GM18867 (cell line): ENCODE data around the gene SLCO3A1.

Source experiments
- ATAC-seq: cut with Tn5 transposase; IDR thresholded peaks from one replicate; pipeline ENCODE4 v1.9.1; 2021; ENCODE audit warnings: mild to moderate bottlenecking, moderate library complexity; ENCODE audit not compliant: unreplicated experiment

The SLCO3A1 gene

GRCh38 chr15:91909111-91909510 is 55.6 kb downstream of the SLCO3A1 start:
- no peak for ATAC-seq

DNA sequence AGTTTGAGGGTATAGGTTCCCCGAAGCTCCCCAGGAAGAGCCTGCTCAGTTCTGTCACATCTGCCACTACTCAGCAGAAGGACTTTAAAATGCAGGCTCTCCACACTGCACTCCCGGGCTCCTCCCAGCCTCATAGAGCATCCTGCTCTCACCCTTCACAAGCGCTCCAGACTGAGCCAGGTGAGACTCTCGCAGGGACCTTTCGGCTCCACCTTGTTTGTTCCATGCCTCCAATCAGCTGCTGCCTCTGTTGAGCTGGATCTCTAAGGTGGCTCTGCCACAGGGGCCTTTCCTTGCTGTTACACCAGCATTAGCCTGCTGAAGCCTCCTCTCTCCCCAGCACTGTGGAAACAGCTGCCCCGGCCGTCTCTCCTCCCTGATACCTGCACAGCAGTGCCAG is 56.1 kb downstream of the SLCO3A1 start:
- no peak for ATAC-seq

GRCh38 chr15:91911844-91912243 is 58.3 kb downstream of the SLCO3A1 start:
- no peak for ATAC-seq

DNA sequence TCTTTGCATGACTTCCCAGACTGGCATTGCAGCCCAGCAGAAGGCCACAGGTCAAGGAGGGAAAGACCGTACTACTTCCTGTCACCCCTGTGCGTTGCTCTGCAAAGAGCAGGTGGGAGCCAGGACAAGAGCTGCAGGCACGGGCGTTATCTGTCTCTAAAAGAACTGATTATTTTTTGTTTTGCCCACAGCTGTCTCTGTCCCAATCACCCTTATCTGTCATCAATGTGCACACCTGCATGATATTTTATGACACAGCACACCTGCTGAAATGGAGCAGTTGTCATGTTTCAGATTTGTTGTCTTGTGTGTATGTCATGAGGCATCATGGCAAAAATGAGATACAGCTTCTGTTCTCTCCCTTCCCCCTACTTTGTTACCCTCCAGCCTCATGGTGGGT is 58.8 kb downstream of the SLCO3A1 start:
- ATAC-seq = no peak

DNA sequence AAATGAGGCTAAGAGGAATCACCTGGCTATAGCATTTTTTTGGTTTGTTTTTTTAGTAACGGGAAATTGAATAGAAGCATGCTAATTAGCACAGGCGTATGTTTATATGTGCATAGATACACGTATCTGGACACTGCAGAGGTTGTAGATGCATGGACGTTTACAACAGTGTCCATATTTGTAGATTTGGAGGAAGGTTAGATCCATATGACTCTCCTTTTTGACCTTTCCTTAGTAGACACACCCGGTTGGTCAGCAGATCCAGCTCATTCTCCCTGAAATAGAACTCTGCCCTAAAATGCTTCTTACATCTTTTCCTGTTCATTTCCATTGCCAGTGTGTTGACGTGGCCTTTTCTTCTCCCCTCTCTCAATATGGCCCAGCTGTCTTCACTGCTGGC is 60.1 kb downstream of the SLCO3A1 start:
- no peak for ATAC-seq

GRCh38 chr15:91915576-91915975 is 62.1 kb downstream of the SLCO3A1 start:
- no peak for ATAC-seq

DNA sequence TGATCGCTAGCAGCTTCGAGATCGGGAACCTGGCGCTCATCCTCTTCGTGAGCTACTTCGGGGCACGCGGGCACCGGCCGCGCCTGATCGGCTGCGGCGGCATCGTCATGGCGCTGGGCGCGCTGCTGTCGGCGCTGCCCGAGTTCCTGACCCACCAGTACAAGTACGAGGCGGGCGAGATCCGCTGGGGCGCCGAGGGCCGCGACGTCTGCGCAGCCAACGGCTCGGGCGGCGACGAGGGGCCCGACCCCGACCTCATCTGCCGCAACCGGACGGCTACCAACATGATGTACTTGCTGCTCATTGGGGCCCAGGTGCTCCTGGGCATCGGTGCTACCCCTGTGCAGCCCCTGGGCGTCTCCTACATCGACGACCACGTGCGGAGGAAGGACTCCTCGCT is 62.5 kb downstream of the SLCO3A1 start:
- ATAC-seq = no peak

DNA sequence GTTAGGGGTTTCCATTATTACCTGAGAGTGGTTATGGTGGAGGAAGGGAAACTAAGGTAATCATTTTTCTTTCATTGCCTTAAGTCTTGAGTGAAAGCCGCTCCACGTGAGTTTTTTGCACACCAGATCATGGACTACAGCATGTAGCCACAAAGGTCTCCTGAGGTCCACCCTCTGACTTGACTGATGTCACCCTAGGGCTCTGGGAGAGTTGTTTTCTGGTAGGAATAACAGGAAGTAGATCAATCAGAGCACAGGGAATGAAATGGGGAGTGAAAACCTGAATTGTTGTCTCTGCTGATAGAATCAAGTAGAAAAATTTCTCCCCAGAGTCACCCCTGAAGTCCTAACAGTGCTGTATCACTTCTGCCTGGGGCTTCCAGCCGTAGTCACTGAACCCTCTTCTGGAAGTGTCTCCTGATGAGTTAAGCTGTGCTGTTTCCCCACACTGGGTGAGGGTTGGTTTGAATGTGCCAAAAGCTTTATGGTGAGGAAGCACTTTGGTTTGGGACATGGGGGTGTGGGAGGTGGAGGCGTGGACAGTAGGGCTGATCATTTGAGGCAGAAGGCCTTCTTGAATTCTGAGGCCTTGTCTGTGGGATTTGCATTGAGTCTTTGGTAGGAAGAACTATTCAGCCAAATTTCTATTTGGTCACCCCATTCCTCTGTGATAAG is 64.3 kb downstream of the SLCO3A1 start:
- no peak for ATAC-seq

DNA sequence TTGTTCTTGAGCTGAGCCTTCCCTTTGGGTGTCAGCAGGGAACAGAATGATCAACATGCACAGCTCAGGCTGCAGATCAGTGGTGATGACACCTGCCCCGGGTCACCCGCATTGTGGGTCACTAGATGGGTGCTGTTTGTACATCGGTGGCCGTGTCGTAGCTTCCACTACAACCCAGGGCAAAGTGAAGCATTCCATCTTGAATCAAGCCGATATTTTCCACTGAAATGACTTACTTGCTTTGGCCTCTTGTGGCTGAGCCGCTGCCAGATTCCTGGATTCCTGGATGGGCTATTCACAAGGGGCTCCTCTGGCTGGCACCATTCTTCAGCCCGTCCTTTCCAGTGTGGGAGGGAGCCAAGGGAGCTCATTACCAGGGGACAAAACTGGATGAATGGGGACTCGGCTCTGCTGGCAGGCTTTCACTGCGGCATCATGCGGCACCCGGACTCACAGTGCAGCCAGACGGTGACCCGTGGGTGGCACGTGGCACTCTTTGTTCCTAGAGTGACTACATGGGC is 65.6 kb downstream of the SLCO3A1 start:
- no peak for ATAC-seq

- ATAC-seq = no peak
These were observed 67.8 kb downstream of the SLCO3A1 start for GRCh38 chr15:91921188-91921842.

- no peak for ATAC-seq
These were observed 68.3 kb downstream of the SLCO3A1 start for GRCh38 chr15:91921843-91922198.

DNA sequence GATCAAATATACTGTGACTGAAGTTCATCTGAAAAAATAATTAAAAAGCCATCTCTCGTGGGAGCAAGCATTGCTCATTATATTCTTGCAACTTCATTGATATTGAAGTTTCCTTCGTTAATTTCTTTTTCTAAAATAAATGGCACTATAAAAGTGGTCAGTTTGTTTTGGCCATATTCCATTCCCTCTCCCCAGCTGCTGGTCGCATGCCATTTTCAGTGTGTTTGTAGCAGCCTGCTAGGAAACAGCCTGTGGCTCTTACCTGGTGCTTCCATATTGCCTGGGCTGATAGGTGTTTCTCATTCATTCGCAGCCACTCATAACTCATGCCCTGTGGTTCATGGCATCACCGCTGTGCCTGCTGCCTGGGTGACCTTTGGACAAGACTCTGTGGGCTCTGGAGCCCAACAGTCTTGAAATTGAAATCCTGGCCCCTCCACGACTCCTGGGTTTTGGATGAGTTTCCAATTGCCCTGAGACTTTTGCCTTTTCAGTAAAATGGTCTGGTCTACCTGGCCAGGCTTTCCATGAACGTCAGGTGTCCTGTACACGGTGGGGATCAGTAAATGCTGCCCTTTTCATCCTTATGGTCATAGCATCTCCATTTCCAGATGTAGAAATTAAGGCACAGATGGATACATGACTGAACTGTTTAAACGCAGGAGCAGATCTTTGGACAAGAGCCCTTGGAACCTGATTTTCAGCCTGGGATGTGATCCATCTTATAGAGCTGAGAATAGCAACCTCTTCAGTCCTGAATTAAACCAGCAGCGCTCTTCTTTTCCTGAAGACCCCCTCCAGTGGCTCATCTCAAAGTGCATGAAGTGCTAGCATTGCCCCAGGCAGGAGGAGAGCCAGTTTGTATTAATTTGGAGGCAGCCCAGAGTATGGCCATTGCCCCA is 69.4 kb downstream of the SLCO3A1 start:
- no peak for ATAC-seq

- ATAC-seq = no peak
These were observed 70.7 kb downstream of the SLCO3A1 start for GRCh38 chr15:91924183-91924582.

- ATAC-seq = no peak
These were observed 71.5 kb downstream of the SLCO3A1 start for GRCh38 chr15:91924837-91925495.

DNA sequence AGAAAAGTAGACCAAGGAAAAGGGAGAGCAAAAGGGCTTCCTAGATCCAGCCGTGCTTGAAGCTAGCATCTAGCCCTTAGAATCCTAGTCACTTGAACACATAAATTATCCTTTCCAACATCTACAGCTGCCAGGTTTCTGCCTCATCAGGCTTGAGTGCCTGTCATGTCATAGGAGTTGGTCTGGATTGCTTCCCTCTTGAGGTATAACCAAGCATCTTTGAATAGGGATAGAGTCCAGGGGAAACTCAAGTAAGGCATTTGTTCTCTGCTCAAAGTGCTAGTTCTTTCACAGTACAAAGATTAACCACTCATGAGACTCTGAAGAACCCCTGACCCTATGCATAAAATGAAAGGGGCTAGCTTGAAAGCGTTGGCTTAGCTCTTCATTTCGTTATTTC is 72.3 kb downstream of the SLCO3A1 start:
- ATAC-seq = no peak

DNA sequence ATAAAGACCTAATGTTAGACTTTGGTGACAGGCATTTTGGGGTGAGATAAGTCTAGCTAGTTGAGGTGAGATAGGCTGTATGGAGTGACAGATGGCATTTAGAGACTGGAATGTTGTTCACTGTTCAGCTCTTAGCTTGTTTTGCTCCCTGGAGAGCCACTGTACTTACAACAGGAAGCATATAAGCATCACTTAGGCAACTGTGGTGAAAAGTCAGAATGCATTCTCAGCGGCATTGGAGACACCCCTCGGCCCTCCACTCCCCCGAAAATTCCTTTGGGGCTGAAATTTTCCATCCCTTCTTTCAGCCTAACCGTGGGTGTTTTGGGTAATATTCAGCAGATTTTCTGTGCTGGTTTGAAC is 73.4 kb downstream of the SLCO3A1 start:
- ATAC-seq = no peak

DNA sequence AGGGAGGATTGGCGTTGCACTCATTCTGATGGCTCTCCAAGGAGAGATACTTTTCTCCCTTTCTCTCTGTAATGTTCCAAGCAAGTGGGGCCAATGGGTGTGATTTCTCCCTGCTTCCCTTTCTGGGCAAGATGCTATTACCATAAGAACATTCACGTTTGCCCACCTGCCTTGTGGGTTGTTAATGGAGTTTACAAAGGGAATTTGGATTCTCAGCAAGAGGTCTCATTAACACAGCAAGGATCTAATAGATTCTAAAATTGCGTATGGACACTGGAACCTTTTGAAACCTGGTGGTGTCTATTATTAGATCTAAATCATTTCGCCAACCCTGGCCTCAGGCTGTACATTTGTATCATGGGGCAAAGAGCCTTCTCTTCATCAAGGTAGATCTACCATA is 74.1 kb downstream of the SLCO3A1 start:
- ATAC-seq = no peak

DNA sequence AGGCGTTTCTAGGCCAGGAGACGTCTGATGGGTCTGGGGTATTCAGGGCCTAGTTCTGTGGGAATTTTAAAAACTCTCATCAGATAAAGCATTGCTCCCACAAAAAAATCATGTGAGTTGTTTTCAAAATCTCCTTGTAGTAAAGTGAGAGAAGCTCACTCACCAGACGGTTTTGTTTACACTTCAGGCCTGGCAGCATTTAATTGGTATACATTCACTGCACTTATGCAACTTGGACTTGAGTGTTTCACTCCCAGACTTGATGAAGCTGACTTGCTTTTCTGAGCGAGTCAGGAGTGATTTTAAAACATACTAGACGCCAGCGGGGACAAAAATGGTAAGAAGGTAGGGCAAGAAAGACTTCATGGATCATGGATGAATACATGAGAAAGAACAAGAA is 75.2 kb downstream of the SLCO3A1 start:
- ATAC-seq = no peak

- no peak for ATAC-seq
These were observed 76.0 kb downstream of the SLCO3A1 start for GRCh38 chr15:91929509-91929908.

DNA sequence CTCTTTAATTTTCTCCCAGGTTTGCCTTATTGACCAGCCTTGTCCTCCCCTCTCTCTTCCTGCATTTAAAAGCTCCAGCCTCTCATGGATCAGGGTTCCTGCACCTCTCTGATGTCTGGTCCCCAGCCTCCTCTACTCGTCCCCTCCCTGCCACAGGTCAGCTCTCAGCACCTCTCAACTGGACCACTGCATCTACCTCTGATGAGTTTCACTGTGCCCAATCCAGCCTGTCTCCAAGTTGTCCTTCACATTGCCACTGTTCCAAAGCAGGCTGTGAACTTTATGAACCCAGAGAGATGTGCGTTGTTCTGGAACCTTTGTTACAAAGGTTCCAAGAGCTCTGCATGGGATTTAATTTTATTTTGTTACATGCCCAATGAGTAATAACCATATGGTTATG is 76.6 kb downstream of the SLCO3A1 start:
- ATAC-seq = no peak

- no peak for ATAC-seq
These were observed 82.8 kb downstream of the SLCO3A1 start for GRCh38 chr15:91936182-91936775.
